Esophagus squamous epithelium (tissue), 5 donors: Measurements from ENCODE around the gene LDHB. TPM values are rescaled to one million over a fixed set of nuclear protein-coding genes. Genes with fewer than 3 reads are reported as not detected.

ENCODE experiments used
- DNase-seq: peaks from one replicate; lab custom pipeline; 2025; lab: John Stamatoyannopoulos, UW
- H3K27ac ChIP-seq, 4 donors: fragments of 200-600 bp; sonication (generic); one replicate each; pipeline ENCODE4 v1.5.1; 2016 to 2019; ENCODE audit warnings: mild to moderate bottlenecking in 1 of 4
- H3K27me3 ChIP-seq, 4 donors: fragments of 200-600 bp; sonication (generic); 1 replicate in 3 of 4; 2 replicates in 1 of 4; pipeline versions ENCODE4 v1.5.1 to v1.6.0; 2017 to 2021; ENCODE audit warnings: antibody characterized with exemption in 1 of 4
- H3K36me3 ChIP-seq, 3 donors: fragments of 200-600 bp; sonication (generic); one replicate each; pipeline ENCODE4 v1.5.1; 2016 to 2019
- H3K4me1 ChIP-seq, 3 donors: fragments of 200-600 bp; sonication (generic); one replicate each; pipeline ENCODE4 v1.5.1; 2017 to 2019
- H3K4me3 ChIP-seq, 4 donors: fragments of 200-600 bp; sonication (generic); 1 replicate in 3 of 4; 2 replicates in 1 of 4; pipeline ENCODE4 v1.5.1; 2016 to 2019; ENCODE audit warnings: mild to moderate bottlenecking in 2 of 4, moderate library complexity in 1 of 4
- H3K9me3 ChIP-seq, 3 donors: fragments of 200-600 bp; sonication (generic); one replicate each; pipeline ENCODE4 v1.5.1; 2016 to 2019
- POLR2A ChIP-seq, 4 donors: fragments of 450-650 bp; IDR thresholded peaks; one replicate each; pipeline ENCODE4 v1.6.1; 2017; ENCODE audit warnings: antibody characterized with exemption in 4 of 4, mild to moderate bottlenecking in 4 of 4, moderate library complexity in 3 of 4
- WGBS, 2 donors: methylation state at CpG; one replicate each; pipeline ENCODE4 v1.1.5; 2018; 5-methylcytosine and 5-hydroxymethylcytosine counted together
- intact Hi-C: fragments of 100-400 bp; cut with DNase I; formaldehyde crosslinking; loops from one replicate; pipeline ENCODE4 v1.15.0; 2022
- total RNA-seq, 4 donors: library from RNA; depleted of rRNA; stranded (reverse); fragments of >200 nt; gene quantifications; one replicate each; pipeline ENCODE4 v1.1.0, GENCODE V29; 2016
- TF ChIP-seq, protein P1 (sequence below), 6 experiments: fragments of 450-650 bp in 4 of 6; fragments of 200-600 bp in 2 of 6; sonication (generic) in 2 of 6; IDR thresholded peaks; one replicate each; pipeline ENCODE4 v1.5.1; 2016 to 2019; ENCODE audit warnings: antibody characterized with exemption in 6 of 6, mild to moderate bottlenecking in 4 of 6, moderate library complexity in 4 of 6
- donor health status: DM: yes; HTN: yes; CAD: no.

Gene LDHB
- total RNA-seq: 100 to 1,000 TPM in 3 of 4 donors, 10 to 100 TPM in 1; 79.1 to 251 (median 213) TPM

DNA sequence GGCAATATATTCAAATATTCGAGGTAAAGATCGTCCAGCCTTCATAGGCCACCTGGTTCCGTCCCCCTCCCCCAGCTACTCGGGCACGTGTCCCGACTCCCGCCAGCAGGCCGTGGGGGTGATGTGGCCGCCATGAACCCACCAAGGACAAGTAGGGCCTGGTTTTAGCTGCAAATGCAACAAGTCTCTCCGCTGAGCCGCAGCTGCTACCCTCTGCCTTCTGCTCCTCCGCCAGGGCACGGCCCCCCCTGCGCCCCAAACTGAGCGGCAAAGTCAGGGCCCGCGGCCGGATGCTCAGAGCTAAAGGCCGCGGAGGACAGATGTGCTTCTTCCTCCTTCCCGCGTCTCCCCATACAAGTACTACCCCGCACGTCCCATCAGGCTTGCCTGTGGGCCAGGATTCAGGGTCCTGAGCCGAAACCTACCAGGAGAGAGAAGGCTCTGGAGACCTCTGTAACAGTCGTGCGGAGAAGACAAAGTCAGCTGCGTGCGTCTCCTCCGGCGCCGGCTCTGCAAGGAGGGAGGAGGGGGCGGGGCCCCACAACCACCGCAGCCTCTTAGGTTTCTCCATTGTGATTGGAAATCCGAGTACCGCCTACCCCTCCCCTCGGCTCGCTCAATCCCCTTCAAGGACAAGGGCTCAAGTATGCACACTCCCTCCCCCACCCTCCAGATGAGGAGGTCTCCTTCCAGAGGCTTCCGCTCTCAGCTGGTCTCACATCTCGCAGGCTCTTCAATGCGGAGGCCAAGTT is at the start of gene LDHB:
LDHB (minus strand) TSS at position 517 of the 752 bp plus-strand sequence. CDS start 3,171 bp downstream, outside the sequence.
- peaks cover 0 to 31% (median 10%) of the 10 kb centered on the region in 3 donors for H3K4me1 ChIP-seq
- intact Hi-C loops: no loop called here
- H3K9me3 ChIP-seq: no peaks in the 10 kb centered on the region
- WGBS, 2 donors: 0 to 1% methylated on average over 21 to 27 of the region's 41 CpGs
- peak within 1 kb of the TSS; percentile 79 to 95 (median 90) for H3K27ac ChIP-seq
- peak in 2 of 4 donors; percentile 86 to 89 for TF ChIP-seq POLR2A (IDR thresholded peaks at IDR 0.05)
- TF ChIP-seq, protein P1, sequence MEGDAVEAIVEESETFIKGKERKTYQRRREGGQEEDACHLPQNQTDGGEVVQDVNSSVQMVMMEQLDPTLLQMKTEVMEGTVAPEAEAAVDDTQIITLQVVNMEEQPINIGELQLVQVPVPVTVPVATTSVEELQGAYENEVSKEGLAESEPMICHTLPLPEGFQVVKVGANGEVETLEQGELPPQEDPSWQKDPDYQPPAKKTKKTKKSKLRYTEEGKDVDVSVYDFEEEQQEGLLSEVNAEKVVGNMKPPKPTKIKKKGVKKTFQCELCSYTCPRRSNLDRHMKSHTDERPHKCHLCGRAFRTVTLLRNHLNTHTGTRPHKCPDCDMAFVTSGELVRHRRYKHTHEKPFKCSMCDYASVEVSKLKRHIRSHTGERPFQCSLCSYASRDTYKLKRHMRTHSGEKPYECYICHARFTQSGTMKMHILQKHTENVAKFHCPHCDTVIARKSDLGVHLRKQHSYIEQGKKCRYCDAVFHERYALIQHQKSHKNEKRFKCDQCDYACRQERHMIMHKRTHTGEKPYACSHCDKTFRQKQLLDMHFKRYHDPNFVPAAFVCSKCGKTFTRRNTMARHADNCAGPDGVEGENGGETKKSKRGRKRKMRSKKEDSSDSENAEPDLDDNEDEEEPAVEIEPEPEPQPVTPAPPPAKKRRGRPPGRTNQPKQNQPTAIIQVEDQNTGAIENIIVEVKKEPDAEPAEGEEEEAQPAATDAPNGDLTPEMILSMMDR (IDR thresholded peaks at IDR 0.05): no peak
- H3K4me3 ChIP-seq: peak within 1 kb of the TSS; percentile 59 to 85 (median 81)
- peaks cover 0 to 7% (median 0%) of the 10 kb centered on the region in 4 donors for H3K27me3 ChIP-seq
- peak; percentile 60 for DNase-seq
- peaks cover 0 to 21% (median 0%) of the 10 kb centered on the region in 3 donors for H3K36me3 ChIP-seq

GRCh38 chr12:21704847-21705246 is 47.2 kb upstream of the LDHB start:
- 90% methylated on average over 4 of the region's 4 CpGs for WGBS, 2 donors
- Histone ChIP-seq H3K27me3 (no peaks in the 10 kb centered on the region), H3K9me3 (no peaks in the 10 kb centered on the region), H3K36me3 (no peaks in the 10 kb centered on the region), H3K27ac (no peak overlapping the region), H3K4me1 (no peaks in the 10 kb centered on the region), H3K4me3 (no peak overlapping the region)
- TF ChIP-seq, protein P1 (IDR thresholded peaks at IDR 0.05): no peak
- TF ChIP-seq POLR2A (IDR thresholded peaks at IDR 0.05): no peak
- no peak for DNase-seq
- intact Hi-C loops: no loop called here

GRCh38 chr12:21699851-21700250 is 42.2 kb upstream of the LDHB start:
- Histone ChIP-seq H3K36me3 (no peaks in the 10 kb centered on the region), H3K4me3 (no peak overlapping the region), H3K4me1 (peaks cover 0 to 3% (median 0%) of the 10 kb centered on the region in 3 donors), H3K27ac (no peak overlapping the region), H3K9me3 (no peaks in the 10 kb centered on the region), H3K27me3 (no peaks in the 10 kb centered on the region)
- no peak for DNase-seq
- intact Hi-C loops: loop anchor here (5.0 kb wide), 1 partner anchor 317 kb away; no protein-coding TSS in a partner anchor
- no peak for TF ChIP-seq POLR2A (IDR thresholded peaks at IDR 0.05)
- TF ChIP-seq, protein P1 (IDR thresholded peaks at IDR 0.05): no peak

DNA sequence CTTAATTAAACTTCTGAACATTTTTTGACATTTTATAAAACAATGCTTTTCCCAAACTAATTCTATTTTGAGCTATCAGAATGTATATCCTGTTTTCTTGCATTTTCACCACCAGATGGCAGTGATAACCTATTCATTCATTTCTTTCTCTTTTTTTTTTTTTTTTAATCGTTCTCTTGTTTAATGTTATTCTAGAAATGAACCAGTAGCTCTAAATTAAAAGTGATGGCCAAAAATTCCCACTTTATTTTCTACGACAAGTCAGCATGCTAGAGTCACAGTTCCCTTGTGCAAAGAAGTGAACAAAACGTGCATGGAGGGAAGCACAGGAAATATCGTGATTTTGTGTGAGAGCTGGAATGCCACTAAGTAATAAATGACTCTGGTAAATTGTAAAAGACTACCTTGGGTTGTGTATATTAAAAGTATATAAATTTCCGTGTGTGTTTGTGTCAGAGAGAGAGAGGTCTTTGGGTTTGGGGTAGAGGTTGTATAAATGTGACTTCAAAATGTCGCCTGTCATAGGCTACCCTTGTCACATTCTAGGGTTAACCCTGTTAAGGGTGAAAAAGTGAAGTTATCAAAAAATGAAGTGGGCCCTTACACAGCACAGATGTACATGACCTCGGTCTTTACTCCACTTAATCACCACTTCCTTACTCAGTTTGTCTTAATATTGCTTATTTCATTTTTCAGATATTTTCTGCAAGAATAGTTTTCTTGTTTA is 40.4 kb upstream of the LDHB start:
- Histone ChIP-seq H3K36me3 (no peaks in the 10 kb centered on the region), H3K27me3 (no peaks in the 10 kb centered on the region), H3K4me1 (peaks cover 0 to 3% (median 0%) of the 10 kb centered on the region in 3 donors), H3K4me3 (peak overlapping the region in 1 of 4 donors; percentile 28), H3K9me3 (no peaks in the 10 kb centered on the region), H3K27ac (no peak overlapping the region)
- WGBS, 2 donors: 18 to 22% methylated on average over 7 of the region's 7 CpGs
- no peak for DNase-seq
- intact Hi-C loops: loop anchor here (5.0 kb wide), 1 partner anchor 319 kb away; no protein-coding TSS in a partner anchor
- TF ChIP-seq POLR2A (IDR thresholded peaks at IDR 0.05): no peak
- TF ChIP-seq, protein P1 (IDR thresholded peaks at IDR 0.05): peak; percentile 31 to 65 (median 50)
